ENCODE data around the gene OSBPL3. TPM values are rescaled to one million over a fixed set of nuclear protein-coding genes. Genes with fewer than 3 reads are reported as not detected.

Gene OSBPL3
- total RNA-seq, 1 donor, result 30.8 TPM

GRCh38 chr7:24767878-24768569 is 212.0 kb downstream of the OSBPL3 start:
- no peaks in the 10 kb centered on the region for H3K79me2 ChIP-seq (ENCODE audit: insufficient read depth, low read length)
- TF ChIP-seq CTCF (IDR thresholded peaks at IDR 0.05; ENCODE audit: extremely low read depth, low read depth, low read length), result no peak
- H3K4me3 ChIP-seq (ENCODE audit: insufficient read depth, low read length), result no peak overlapping the region
- H3K4me1 ChIP-seq (ENCODE audit: insufficient read depth, low read length), result no peaks in the 10 kb centered on the region
- no peaks in the 10 kb centered on the region for H3K9me3 ChIP-seq (ENCODE audit: low read depth, low read length)
- no peak for DNase-seq (ENCODE audit: insufficient read length, low spot score, missing footprints)
- no peak overlapping the region for H3K4me2 ChIP-seq (ENCODE audit: insufficient read depth, low read length)
- H4K20me1 ChIP-seq (ENCODE audit: insufficient read depth, low read length), result no peaks in the 10 kb centered on the region
- no peak overlapping the region for H2AFZ ChIP-seq (ENCODE audit: low read length)
- no peaks in the 10 kb centered on the region for H3K27me3 ChIP-seq (ENCODE audit: insufficient read depth, low read length)
- H3K27ac ChIP-seq (ENCODE audit: low read depth, low read length), result no peak overlapping the region
- no peaks in the 10 kb centered on the region for H3K36me3 ChIP-seq (ENCODE audit: insufficient read depth, low read length)

GRCh38 chr7:24764972-24765744 is 214.8 kb downstream of the OSBPL3 start:
- H3K4me1 ChIP-seq (ENCODE audit: insufficient read depth, low read length), result no peaks in the 10 kb centered on the region
- H2AFZ ChIP-seq (ENCODE audit: low read length), result no peak overlapping the region
- H3K27me3 ChIP-seq (ENCODE audit: insufficient read depth, low read length), result no peaks in the 10 kb centered on the region
- no peaks in the 10 kb centered on the region for H3K36me3 ChIP-seq (ENCODE audit: insufficient read depth, low read length)
- no peak for DNase-seq (ENCODE audit: insufficient read length, low spot score, missing footprints)
- H4K20me1 ChIP-seq (ENCODE audit: insufficient read depth, low read length), result no peaks in the 10 kb centered on the region
- no peak overlapping the region for H3K27ac ChIP-seq (ENCODE audit: low read depth, low read length)
- H3K4me3 ChIP-seq (ENCODE audit: insufficient read depth, low read length), result no peak overlapping the region
- no peaks in the 10 kb centered on the region for H3K79me2 ChIP-seq (ENCODE audit: insufficient read depth, low read length)
- no peak for TF ChIP-seq CTCF (IDR thresholded peaks at IDR 0.05; ENCODE audit: extremely low read depth, low read depth, low read length)
- no peaks in the 10 kb centered on the region for H3K9me3 ChIP-seq (ENCODE audit: low read depth, low read length)
- H3K4me2 ChIP-seq (ENCODE audit: insufficient read depth, low read length), result no peak overlapping the region

- TF ChIP-seq CTCF (IDR thresholded peaks at IDR 0.05; ENCODE audit: extremely low read depth, low read depth, low read length), result no peak
- no peak for DNase-seq (ENCODE audit: insufficient read length, low spot score, missing footprints)
Observed at GRCh38 chr7:24764011-24764410, 216.0 kb downstream of the OSBPL3 start.

GRCh38 chr7:24763303-24763901 is 216.6 kb downstream of the OSBPL3 start:
- no peaks in the 10 kb centered on the region for H3K79me2 ChIP-seq (ENCODE audit: insufficient read depth, low read length)
- H3K4me1 ChIP-seq (ENCODE audit: insufficient read depth, low read length), result no peaks in the 10 kb centered on the region
- TF ChIP-seq CTCF (IDR thresholded peaks at IDR 0.05; ENCODE audit: extremely low read depth, low read depth, low read length), result no peak
- no peak overlapping the region for H2AFZ ChIP-seq (ENCODE audit: low read length)
- H3K27ac ChIP-seq (ENCODE audit: low read depth, low read length), result no peak overlapping the region
- DNase-seq (ENCODE audit: insufficient read length, low spot score, missing footprints), result no peak
- H3K9me3 ChIP-seq (ENCODE audit: low read depth, low read length), result no peaks in the 10 kb centered on the region
- H4K20me1 ChIP-seq (ENCODE audit: insufficient read depth, low read length), result no peaks in the 10 kb centered on the region
- no peak overlapping the region for H3K4me2 ChIP-seq (ENCODE audit: insufficient read depth, low read length)
- no peaks in the 10 kb centered on the region for H3K36me3 ChIP-seq (ENCODE audit: insufficient read depth, low read length)
- H3K4me3 ChIP-seq (ENCODE audit: insufficient read depth, low read length), result no peak overlapping the region
- no peaks in the 10 kb centered on the region for H3K27me3 ChIP-seq (ENCODE audit: insufficient read depth, low read length)

More at GRCh38 chr7:24764011-24764410, 216.0 kb downstream of the OSBPL3 start:
- Histone ChIP-seq H3K4me1 (ENCODE audit: insufficient read depth, low read length) (no peaks in the 10 kb centered on the region), H3K36me3 (ENCODE audit: insufficient read depth, low read length) (no peaks in the 10 kb centered on the region), H3K4me3 (ENCODE audit: insufficient read depth, low read length) (no peak overlapping the region), H4K20me1 (ENCODE audit: insufficient read depth, low read length) (no peaks in the 10 kb centered on the region), H3K9me3 (ENCODE audit: low read depth, low read length) (no peaks in the 10 kb centered on the region), H3K4me2 (ENCODE audit: insufficient read depth, low read length) (no peak overlapping the region), H3K79me2 (ENCODE audit: insufficient read depth, low read length) (no peaks in the 10 kb centered on the region), H2AFZ (ENCODE audit: low read length) (no peak overlapping the region), H3K27me3 (ENCODE audit: insufficient read depth, low read length) (no peaks in the 10 kb centered on the region), H3K27ac (ENCODE audit: low read depth, low read length) (no peak overlapping the region)
